C4-2B (cell line): ENCODE measurements around the gene PGGHG.

Experiments
- CTCF ChIP-seq: fragments of 450-650 bp; conservative IDR thresholded peaks from 2 replicates; pipeline ENCODE4 v1.5.1; 2017; ENCODE audit warnings: mild to moderate bottlenecking
- ZFX ChIP-seq: fragments of 450-650 bp; IDR thresholded peaks from 2 replicates; pipeline ENCODE4 v1.6.1; 2017

DNA sequence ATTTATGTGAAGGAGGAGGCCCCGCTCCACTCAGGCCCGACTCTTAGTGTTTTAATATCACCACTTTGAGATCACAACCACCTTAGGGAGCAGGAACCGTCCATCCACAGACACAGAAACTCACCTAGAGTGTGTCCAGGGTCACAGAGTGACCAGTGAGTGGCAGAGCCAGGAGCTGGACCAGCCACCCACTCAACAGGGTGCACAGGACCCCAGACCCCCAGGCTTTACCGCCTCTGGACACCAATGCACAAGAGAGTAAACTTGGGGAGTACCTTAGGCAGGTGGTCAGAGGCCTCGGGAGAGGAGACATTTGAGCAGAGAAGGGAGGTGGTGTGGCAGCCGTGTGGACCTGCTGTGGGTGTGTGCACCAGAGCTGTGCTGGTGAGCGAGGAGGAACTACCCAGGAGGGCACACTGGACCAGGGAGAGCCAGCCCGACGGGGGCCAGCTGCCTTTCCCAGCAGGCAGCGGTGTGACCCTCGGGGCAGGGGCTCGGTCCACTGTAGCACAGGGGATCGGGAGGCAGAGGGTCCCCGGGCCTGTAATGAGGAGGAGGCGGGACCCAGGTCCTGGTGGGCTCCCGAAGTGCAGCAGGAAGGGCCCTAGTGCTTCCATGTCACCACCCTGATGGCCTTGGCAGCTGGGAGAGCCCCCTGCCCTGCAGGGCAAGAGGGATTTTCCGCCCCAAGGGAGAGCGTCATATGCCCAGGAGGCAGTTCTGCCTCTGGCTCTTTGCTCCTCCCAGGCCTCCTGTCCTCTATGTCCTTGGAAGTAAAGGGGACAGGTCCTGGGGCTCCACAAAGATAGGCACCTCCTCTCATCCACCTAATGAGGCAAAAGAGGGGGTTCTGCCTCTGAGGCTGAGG, 18.2 kb upstream of the PGGHG start:
- no peak for TF ChIP-seq CTCF
- no peak for TF ChIP-seq ZFX
